Measurements from ENCODE around the gene WNK3. TPM values are rescaled to one million over a fixed set of nuclear protein-coding genes. Genes with fewer than 3 reads are reported as not detected.

WNK3 gene
- total RNA-seq, 1 donor from 2014 or later = 2.4 TPM

DNA sequence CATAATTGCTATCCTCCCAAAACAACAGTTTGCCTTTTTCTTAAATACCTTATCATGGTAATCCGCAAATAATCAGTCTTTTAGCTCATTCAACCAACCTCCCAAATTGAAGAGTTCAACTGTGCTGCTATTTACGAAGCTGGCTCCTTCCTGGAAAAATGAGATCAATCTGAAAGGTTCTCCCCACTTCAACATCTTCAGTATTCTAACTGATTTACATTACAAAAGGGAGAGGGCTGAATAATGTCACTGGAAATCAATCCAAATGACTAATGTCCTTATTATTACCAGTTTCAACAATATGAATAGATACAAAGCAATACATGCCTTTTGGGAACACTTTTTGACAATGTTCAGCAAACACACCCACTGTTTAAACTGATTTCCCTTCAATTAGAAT lies 86.2 kb downstream of the WNK3 start:
- ATAC-seq (no peak), DNase-seq (ENCODE audit: low spot score) (no peak)
- intact Hi-C loops (cut with DNase I) = no loop called here

DNA sequence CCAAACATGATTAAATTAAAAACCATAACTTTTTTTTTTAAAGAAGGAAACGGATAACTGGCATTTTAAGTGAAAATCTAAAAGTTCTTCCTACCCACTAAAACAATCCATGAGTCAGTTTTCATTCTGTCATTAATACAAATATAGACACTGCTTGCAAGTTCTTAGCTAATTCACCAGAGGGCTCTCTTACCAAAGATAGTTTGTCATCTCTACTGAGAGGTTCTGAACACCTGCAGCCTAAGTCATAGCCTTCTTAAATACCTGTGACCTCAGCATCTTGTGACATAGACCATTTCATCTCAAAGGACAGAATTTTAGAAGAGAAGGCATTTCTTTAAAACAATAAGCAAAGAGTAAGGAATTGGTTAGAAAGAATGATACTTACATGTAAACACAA lies 109.5 kb downstream of the WNK3 start:
- ATAC-seq (no peak), DNase-seq (ENCODE audit: low spot score) (no peak)
- intact Hi-C loops (cut with DNase I) = no loop called here

DNA sequence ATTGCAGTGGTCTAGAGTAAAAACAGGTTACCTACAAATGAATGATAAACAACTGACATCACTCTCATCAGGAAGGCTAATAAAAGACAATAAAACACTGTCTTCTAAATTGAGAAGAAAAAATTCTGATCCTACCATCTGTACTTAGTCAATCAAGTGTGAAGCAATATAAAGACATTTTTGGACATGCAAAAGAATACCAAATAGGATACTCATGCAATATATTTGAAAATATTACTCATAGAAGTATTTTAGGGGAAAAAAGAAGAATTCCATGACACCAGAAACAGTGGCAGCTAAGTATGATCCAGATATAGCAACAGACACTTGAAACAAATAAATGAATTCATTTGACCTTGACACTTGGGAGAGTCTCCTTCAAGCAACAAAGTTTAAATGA lies 111.0 kb downstream of the WNK3 start:
- ATAC-seq = no peak
- intact Hi-C loops (cut with DNase I) = no loop called here

DNA sequence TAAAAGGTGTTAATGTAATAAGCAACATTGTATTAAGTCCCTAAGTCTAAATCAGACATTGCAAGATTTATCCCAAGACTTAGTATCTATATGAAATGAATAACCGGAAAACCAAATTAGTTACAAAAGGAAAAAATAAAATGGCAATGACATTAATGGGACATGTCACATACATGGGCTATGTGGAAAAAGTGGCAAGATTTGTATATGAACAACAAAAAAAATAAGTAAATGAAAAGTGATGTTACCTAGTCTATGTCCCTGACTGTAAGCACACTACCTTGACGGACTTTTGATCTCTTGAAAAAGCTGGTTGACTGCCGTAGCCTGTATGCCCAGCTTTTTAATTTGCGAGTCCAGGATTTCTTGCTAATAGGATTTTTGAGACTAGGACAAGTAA lies 119.3 kb downstream of the WNK3 start:
- no peak for DNase-seq (ENCODE audit: low spot score)
- ATAC-seq = no peak
- intact Hi-C loops (cut with DNase I) = no loop called here

More for the DNA sequence above, 111.0 kb downstream of the WNK3 start:
- DNase-seq (ENCODE audit: low spot score) = no peak

DNA sequence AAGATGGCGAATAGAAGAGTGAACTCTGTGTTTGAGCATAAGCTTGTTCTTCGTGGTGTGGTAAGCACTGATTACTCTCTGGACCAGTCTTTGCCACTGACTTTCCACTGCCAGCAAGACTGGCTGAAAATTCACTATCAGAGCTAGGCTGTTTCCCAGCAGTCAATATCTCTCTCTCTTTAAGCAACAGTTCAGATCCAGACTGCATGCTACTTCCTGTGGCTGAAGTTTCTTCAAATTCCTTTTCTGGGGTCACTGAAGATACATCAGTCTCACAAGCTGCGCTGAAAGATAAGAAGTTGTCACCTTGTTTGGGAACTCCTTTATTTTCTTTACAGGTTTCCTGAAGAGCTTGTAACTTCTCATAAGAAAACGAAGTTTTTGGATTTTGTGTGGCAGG lies 120.8 kb downstream of the WNK3 start:
- DNase-seq (ENCODE audit: low spot score) = no peak
- intact Hi-C loops (cut with DNase I) = no loop called here
- no peak for ATAC-seq

DNA sequence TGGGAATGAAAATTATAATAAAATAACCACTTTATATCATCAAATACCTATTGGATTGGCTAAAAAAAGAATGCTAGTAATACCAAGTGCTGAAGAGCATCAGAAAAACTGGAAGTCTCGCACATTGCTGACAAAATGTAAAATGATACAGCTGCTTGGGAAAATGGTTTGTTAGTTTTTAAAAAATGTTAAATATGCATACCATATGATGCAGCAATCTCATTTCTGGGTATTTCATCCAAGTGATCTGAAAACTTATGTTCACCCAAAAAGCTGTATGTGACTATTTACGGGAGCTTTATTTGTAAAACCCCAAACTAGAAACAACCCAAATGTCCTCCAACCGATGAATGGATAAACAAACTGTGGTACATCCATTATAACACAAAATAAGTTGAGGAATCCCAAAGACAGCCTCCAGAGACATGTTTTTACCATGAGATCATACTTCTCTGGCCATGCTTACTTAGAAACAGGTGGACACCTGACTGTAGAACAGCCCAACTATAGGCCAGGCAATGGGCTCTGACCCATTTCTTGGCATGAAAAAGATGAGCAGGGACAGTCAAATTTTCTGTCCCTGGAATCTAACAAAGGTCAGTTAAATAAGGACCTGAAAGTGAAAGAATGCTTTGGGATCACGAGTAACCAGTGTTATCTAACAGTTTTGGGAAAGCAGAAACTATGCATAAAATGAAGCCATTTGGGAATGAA lies 127.3 kb downstream of the WNK3 start:
- DNase-seq (ENCODE audit: low spot score) (no peak), ATAC-seq (no peak)
- intact Hi-C loops (cut with DNase I) = no loop called here

DNA sequence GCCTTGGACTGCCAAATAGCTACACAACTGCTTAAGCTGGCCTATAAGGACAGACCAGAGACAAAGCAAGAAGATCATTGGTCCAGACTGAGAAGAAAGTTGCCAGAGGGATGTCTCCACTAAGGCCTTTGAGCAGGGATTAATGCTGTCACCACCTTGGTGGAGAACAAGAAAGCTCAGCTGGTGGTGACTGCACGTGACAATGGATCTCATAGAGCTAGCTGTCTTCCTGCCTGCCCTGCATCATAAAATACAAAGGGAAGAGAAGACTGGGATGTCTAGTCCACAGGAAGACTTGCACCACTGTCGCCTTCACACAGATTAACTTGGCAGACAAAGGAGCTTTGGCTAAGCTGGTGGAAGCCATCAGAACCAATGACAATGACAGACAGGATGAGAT lies 134.3 kb downstream of the WNK3 start:
- intact Hi-C loops (cut with DNase I) = no loop called here
- DNase-seq (ENCODE audit: low spot score) (no peak), ATAC-seq (no peak)

DNA sequence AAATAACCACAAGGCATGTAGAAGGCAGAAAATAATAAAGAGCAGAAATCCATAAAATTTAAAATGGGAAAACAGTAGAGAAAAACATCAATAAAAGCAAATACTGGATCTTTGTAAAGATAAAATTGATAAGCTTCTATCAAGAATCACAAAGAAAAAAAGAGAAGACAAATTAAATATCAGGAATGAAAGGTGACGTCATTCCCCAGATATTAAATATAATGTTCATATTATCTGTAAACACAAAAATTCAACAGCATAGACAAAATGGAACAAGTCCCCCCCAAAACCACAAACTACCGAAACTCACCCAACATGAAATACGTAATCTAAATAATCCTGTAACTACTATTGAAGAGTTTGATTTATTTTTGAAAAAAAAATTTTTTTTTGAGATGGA lies 144.2 kb downstream of the WNK3 start:
- intact Hi-C loops (cut with DNase I) = no loop called here
- no peak for DNase-seq (ENCODE audit: low spot score)
- ATAC-seq = no peak

DNA sequence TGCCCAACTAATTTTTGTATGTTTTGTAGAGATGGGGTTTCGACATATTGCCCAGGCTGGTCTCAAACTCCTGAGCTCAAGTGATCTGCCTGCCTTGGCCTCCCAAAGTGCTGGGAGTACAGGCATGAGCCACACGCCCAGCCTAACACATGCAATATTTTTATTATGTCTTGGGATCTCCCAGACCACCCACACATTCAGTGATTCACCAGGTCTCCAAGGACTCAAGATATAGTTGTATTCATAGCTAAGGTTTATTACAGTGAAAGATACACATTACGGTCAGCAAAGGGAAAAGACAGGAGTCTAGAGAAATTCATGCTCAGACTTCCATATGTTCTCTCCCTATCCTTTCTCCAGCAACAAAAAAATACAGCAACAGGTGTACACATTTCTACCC lies 149.3 kb downstream of the WNK3 start:
- intact Hi-C loops (cut with DNase I) = no loop called here
- ATAC-seq = no peak
- no peak for DNase-seq (ENCODE audit: low spot score)

DNA sequence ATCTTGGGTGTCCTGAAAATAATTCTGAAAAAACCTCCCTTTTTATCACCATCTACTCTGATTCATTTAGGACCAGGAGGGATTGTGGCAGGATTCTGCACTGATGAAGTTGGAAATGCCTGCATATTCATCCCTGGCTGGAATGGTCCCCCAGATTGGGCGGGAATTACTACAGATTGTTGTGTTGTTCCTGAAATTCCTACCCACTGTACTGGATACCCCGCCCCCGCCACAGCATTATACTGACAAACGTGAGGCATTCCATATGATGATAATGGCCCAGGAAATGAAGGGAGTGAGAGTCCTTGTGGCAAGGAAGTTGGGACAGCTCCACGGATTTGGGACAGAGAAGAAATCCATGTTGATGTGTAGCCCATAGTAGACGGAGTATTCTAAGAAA lies 159.6 kb downstream of the WNK3 start:
- ATAC-seq (no peak), DNase-seq (ENCODE audit: low spot score) (no peak)
- intact Hi-C loops (cut with DNase I) = no loop called here

DNA sequence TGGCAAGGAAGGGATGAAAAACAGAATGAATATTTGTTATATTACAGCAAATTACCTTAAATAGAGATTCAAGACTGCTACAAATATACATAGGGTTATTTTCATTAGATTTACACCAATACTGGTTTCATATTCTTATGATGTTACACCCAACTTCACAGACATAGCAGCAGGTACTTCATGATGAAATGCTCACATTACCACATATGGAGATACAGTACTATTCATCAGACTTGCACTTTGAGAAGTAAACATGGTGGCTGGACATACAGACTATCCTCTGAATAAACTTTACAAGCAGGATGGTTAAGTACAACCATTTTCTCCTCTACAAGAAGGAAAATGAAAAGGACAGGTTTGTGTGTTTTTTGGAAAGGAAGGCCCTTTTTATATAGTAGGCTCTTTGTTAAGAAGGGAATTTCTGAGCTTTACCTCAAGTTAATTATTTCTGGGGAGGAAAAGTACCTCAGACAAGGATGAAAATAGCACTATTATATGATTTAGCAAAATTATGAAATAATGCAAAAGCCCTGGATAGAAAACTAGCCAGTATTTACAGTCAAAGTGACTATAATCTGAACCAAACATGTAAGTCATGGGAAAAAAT lies 162.8 kb downstream of the WNK3 start:
- no peak for ATAC-seq
- DNase-seq (ENCODE audit: low spot score) = no peak

DNA sequence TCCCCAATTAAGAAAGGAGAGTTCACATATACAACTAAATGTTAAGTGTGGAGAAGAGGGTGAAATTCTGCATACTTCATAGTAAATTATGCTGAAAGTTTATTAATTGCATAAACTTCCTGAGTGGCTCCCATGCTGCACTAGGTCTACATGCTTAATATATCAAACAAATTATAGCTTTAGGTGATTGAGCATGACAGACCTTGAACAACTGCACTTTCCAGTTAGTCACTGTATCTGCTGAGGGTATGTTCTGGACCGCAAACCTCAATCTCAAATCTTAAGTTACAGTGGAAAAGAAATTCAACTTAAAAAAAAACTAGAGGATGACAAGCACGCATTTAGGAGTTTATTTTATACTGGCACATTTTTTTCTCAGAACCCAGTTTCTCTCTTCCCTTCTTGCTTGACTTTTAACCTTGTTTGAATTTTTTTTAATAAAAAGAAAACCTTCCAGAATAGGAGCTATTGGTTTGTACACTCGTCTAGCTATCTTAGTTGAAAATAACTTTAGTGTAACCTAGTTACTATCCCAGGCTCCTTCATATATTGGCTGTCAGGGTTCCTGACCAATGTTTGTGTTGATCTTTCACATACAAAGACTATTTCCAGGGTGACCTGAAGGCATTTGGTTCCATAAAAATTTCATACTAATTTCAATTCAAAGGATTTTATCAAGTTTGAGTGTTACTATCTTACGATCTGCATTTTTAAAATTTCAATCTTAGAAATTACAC lies 164.6 kb downstream of the WNK3 start:
- no peak for DNase-seq (ENCODE audit: low spot score)
- intact Hi-C loops (cut with DNase I) = no loop called here
- ATAC-seq = no peak

More for the DNA sequence above, 162.8 kb downstream of the WNK3 start:
- intact Hi-C loops (cut with DNase I) = no loop called here

DNA sequence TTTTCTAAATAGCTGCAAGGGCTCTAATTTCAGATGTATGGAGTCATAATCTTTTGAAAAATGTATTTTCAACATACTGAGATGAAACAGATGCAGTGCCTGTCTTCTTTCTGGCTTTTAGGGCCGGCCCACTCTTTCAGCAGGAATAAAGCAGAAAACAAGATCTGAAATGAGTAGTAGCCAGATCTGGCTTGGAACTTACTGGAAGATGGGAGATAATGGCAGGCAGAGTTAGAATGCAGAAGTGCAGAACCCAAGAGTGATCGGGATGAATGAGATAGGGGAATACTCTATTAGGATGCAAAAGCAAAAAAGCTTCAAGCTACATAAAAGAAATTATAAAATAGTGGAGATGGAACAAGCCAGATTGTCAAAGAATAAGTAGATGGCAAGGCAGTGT lies 173.4 kb downstream of the WNK3 start:
- no peak for ATAC-seq
- no peak for DNase-seq (ENCODE audit: low spot score)
- intact Hi-C loops (cut with DNase I) = no loop called here

DNA sequence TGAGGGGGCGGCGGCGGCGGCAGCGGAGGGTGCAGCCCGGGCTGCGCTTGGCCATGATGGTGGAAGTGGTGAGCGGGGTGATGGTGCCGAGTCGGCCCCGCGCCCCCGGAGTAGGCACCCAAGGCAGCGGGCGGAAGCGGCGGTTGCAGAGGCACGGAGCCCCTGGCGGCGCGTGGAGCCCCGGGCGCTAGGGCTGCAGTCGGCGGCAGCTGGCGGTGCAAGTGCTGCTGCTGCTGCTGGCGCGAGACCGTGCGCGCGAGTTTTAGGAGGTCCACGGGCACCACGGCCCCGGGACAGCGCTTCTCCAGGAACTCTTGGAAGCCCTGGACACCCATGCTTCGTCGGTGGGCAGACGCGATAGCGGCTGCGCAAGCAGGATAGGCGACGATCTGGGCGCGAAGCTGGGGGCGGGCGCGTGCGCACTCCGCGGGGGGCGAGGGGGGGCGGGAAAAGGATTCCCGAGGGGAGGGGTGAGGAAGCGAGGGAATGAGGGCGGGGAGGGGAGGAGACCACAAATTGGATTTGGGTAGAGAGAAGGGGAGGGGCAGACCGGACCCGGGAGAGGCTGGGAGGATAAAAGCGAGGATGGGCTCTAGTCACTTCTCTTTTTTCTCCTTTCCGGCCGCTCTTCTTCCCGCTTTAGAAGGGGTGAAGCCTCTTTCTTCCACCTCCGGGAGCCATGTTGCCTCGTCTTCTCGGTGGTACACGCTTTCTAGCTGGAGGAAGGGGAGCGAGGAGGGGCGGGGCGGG lies 174.8 kb downstream of the WNK3 start, which contains the start of gene FAM120C:
FAM120C (minus strand) TSS at position 391 of the 750 bp plus-strand sequence; CDS start at position 335, 56 bp downstream.
- peak; percentile 84 for DNase-seq (ENCODE audit: low spot score)
- intact Hi-C loops (cut with DNase I) = no loop called here
- peak; percentile 96 for ATAC-seq

DNA sequence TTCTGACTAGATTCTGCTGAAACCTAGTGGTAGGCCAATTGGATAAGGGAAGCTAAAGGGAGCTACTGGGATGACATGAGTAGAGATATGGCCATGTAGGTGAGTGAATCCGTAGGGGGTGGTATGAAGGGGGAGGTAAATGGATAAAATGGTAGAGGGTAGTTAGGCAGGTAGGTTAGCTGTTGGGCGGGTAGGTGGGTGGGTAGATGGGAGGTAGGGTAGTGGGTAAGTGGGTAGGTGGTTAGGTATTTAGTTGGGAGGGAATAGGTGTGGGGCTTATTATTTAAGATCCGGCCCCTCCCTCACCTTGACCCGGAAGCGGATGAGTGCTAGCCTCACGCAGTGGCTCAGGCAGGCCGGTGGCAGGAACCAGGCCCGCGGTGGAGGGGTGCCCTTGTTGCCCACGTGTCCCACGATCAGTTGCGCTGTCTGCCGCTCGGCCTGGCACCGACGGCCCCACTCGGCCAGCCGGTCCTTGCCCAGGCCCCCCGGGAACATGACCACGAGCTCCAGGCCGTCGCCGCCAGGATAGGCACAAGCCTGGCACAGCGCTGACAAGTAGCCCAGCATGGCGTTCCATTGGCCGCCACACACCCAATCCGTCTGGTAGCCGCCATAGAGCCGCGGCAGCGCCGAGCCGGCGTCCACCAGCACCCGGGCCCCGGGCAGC lies 175.5 kb downstream of the WNK3 start:
- ATAC-seq (peak; percentile 76), DNase-seq (ENCODE audit: low spot score) (peak; percentile 80)
- intact Hi-C loops (cut with DNase I) = no loop called here

DNA sequence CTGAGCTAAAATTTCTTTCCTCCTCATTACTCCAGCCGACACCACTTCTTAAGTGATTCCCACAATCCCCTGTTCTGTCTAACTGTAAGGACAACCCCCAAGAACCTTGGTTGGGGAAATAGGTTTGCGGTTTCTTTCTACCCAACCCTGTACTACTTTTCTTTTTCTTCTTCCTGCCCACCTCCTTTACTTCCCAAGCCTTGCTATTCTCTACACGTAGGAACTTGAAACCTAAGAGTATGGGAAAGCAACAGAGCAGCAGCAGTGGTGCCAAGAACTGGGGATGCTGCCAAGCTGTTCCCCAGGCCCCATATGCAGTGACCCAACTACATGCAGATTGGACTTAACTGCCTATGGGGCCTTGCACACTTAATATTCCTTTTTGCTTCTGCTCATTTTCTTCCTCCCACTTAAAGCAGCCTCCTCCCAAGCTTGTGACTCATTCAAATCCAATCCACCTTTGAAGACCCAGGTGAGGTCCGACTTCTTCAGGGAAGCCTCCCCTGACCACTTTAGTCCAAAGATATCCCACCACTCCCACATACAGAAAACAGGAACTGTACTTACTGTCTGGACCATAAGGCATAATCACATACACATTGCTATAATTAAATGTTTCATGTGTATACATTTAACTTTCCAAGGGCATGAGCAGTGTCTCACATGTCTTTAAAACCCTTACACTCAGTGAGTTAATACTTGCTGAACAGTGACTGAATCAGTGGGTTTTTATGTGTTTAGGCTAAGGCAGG lies 176.5 kb downstream of the WNK3 start:
- intact Hi-C loops (cut with DNase I) = no loop called here
- DNase-seq (ENCODE audit: low spot score) (no peak), ATAC-seq (no peak)

DNA sequence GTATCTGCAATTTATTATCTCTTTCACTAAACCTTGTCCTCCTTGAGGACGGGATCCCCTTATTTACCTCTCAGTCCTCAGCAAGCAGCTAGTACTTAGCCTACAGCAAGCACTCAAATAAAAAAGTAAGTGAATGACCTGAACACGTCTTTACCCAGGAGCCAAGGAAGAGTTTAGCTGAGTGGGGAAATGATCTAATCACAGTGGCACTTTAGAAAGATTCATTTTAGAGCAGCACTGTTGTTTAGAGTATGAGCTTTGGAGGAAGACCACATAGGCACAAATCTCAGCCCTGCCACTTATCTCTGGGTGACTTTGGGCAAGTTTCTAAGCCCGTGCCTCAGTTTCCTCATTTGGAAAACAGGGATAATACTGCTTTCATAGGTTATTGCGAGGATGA lies 177.4 kb downstream of the WNK3 start:
- no peak for DNase-seq (ENCODE audit: low spot score)
- ATAC-seq = no peak
- intact Hi-C loops (cut with DNase I) = no loop called here

Data from sciatic nerve (tissue), 2 donors.